Smooth muscle cell (in vitro differentiated cells): ENCODE measurements around the gene CCDC97. TPM values are rescaled to one million over a fixed set of nuclear protein-coding genes. Genes with fewer than 3 reads are reported as not detected.

Experiments
- DNase-seq: peaks from one replicate; lab custom pipeline; 2025; ENCODE audit not compliant: unreplicated experiment; lab: John Stamatoyannopoulos, UW
- H2AFZ ChIP-seq: fragments of 200-600 bp; sonication (generic); 2 replicates; pipeline ENCODE4 v1.6.0; 2016; ENCODE audit warnings: antibody characterized with exemption, low read depth, mild to moderate bottlenecking
- H3F3A ChIP-seq: fragments of 200-600 bp; sonication (generic); 2 replicates; pipeline ENCODE4 v1.6.0; 2017; ENCODE audit warnings: antibody characterized with exemption, low read depth
- H3K27ac ChIP-seq: fragments of 200-600 bp; sonication (generic); 2 replicates; pipeline ENCODE4 v1.5.1; 2016; ENCODE audit warnings: low read depth, mild to moderate bottlenecking
- H3K27me3 ChIP-seq: fragments of 200-600 bp; sonication (generic); 2 replicates; pipeline ENCODE4 v1.6.1; 2016; ENCODE audit warnings: low read depth, mild to moderate bottlenecking
- H3K36me3 ChIP-seq: fragments of 200-600 bp; sonication (generic); 2 replicates; pipeline ENCODE4 v1.5.1; 2016; ENCODE audit warnings: low read depth
- H3K4me1 ChIP-seq: fragments of 200-600 bp; sonication (generic); 2 replicates; pipeline ENCODE4 v1.5.1; 2016; ENCODE audit warnings: low read depth
- H3K4me2 ChIP-seq: fragments of 200-600 bp; sonication (generic); 2 replicates; pipeline ENCODE4 v1.6.0; 2016; ENCODE audit warnings: mild to moderate bottlenecking
- H3K4me3 ChIP-seq: fragments of 200-600 bp; sonication (generic); 2 replicates; pipeline ENCODE4 v1.5.1; 2016; ENCODE audit warnings: mild to moderate bottlenecking
- H3K79me2 ChIP-seq: fragments of 200-600 bp; sonication (generic); 2 replicates; pipeline ENCODE4 v1.6.0; 2016; ENCODE audit warnings: low read depth, mild to moderate bottlenecking
- H3K9ac ChIP-seq: fragments of 200-600 bp; sonication (generic); 2 replicates; pipeline ENCODE4 v1.6.0; 2016; ENCODE audit warnings: low read depth
- H3K9me3 ChIP-seq: fragments of 200-600 bp; sonication (generic); replicated peaks from 2 replicates; pipeline ENCODE4 v1.5.1; 2016; ENCODE audit warnings: low read depth
- H4K20me1 ChIP-seq: fragments of 200-600 bp; sonication (generic); 2 replicates; pipeline ENCODE4 v1.6.0; 2016; ENCODE audit warnings: low read depth
- WGBS: methylation state at CpG from one replicate; pipeline ENCODE4 v1.1.7; 2016; ENCODE audit warnings: low lambda C conversion rate; 5-methylcytosine and 5-hydroxymethylcytosine counted together
- polyA plus RNA-seq: library from polyadenylated mRNA; unstranded; fragments of >200 nt; fragmentation: Nextera tagmentation; extraction: Ambion mirVana; gene quantifications from 2 replicates; pipeline ENCODE4 v1.2.1, GENCODE V29; 2016
- total RNA-seq: library from RNA; depleted of rRNA; stranded (reverse); fragments of >200 nt; gene quantifications from 2 replicates; pipeline ENCODE4 v1.2.3, GENCODE V29; 2014
- TF ChIP-seq, protein P1 (sequence below): fragments of 200-600 bp; sonication (generic); IDR thresholded peaks from 2 replicates; pipeline ENCODE4 v1.5.1; 2017; ENCODE audit warnings: borderline replicate concordance, mild to moderate bottlenecking, antibody characterized with exemption; ENCODE audit not compliant: insufficient read depth, poor library complexity, severe bottlenecking

Gene CCDC97
- total and polyA plus RNA-seq, 2 experiments from 2014 or later = 7.5 to 18.2 TPM

DNA sequence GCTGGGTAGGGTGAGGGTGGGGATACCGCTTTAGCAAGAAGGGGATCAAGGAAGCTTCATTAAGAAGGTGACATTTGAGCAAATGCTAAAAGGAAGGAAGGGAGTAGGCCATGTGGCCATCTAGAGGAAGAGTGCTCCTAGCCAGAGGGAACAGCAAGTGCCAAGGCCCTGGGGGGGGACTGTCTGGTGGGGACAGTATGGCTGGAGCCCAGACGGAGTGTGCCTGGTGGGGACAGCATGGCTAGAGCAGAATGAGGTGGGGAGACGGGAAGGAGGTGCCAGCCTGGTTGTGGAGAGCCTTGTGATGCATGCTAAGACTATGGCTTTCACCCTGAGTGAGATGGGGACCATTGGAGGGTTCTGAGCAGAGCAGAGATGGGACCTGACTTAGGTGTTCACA lies 45.8 kb downstream of the CCDC97 start:
- no peak overlapping the region for H3K4me2 ChIP-seq
- H3K4me1 ChIP-seq = no peaks in the 10 kb centered on the region
- no peak overlapping the region for H2AFZ ChIP-seq
- H3K9me3 ChIP-seq = no peaks in the 10 kb centered on the region
- H3K4me3 ChIP-seq = no peak overlapping the region
- H3F3A ChIP-seq = peaks cover 18% of the 10 kb centered on the region
- H4K20me1 ChIP-seq = peaks cover 23% of the 10 kb centered on the region
- H3K36me3 ChIP-seq = no peaks in the 10 kb centered on the region
- TF ChIP-seq, protein P1, sequence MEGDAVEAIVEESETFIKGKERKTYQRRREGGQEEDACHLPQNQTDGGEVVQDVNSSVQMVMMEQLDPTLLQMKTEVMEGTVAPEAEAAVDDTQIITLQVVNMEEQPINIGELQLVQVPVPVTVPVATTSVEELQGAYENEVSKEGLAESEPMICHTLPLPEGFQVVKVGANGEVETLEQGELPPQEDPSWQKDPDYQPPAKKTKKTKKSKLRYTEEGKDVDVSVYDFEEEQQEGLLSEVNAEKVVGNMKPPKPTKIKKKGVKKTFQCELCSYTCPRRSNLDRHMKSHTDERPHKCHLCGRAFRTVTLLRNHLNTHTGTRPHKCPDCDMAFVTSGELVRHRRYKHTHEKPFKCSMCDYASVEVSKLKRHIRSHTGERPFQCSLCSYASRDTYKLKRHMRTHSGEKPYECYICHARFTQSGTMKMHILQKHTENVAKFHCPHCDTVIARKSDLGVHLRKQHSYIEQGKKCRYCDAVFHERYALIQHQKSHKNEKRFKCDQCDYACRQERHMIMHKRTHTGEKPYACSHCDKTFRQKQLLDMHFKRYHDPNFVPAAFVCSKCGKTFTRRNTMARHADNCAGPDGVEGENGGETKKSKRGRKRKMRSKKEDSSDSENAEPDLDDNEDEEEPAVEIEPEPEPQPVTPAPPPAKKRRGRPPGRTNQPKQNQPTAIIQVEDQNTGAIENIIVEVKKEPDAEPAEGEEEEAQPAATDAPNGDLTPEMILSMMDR = no peak
- H3K79me2 ChIP-seq = peaks cover 34% of the 10 kb centered on the region
- no peak overlapping the region for H3K9ac ChIP-seq
- no peaks in the 10 kb centered on the region for H3K27me3 ChIP-seq
- WGBS = 83% methylated on average over 3 of the region's 3 CpGs
- no peak overlapping the region for H3K27ac ChIP-seq
- no peak for DNase-seq

DNA sequence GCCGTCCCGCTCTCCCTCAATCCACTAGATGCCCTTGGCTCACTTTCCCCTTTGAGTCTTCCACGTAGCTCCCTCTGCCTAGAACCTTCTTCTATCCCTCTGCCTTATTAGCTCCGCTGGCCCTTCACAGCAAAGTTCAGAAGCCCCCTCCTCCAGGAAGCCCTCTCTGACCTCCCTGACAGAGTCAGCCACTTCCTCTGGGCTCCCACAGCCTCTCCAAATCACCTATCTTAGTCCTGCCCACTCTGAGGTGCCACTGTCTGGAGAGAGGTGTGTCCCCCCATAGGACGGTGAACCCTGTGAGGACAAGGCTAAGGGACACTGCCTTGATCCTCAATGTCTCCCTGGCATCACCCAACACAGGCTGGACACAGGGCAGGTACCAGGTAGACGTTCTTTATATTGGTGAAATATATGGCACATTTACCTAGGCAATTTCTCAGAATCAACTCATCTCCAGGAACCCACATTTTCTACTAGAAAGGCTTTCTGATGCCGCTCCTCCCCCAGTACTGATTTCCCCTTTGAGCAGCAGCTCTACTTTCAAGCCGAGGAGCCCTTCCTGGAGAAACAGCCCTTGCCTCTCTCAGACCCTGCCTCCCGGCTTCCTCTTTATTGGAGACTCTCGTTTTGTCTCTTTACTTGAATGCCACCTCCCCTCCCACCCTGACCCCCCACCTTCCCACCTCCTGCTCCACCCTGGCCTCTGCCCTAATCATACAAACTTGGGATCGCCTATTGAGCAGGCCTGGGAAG lies 47.2 kb downstream of the CCDC97 start:
- peaks cover 20% of the 10 kb centered on the region for H3K79me2 ChIP-seq
- no peak overlapping the region for H3K4me2 ChIP-seq
- DNase-seq = no peak
- H2AFZ ChIP-seq = no peak overlapping the region
- no peak overlapping the region for H3K4me3 ChIP-seq
- 88% methylated on average over 11 of the region's 11 CpGs for WGBS
- H3K4me1 ChIP-seq = no peaks in the 10 kb centered on the region
- H3K9ac ChIP-seq = no peak overlapping the region
- H3K27ac ChIP-seq = no peak overlapping the region
- H3F3A ChIP-seq = peaks cover 18% of the 10 kb centered on the region
- no peaks in the 10 kb centered on the region for H3K27me3 ChIP-seq
- no peaks in the 10 kb centered on the region for H3K36me3 ChIP-seq
- peaks cover 9% of the 10 kb centered on the region for H4K20me1 ChIP-seq
- TF ChIP-seq, protein P1 = no peak
- H3K9me3 ChIP-seq = no peaks in the 10 kb centered on the region

GRCh38 chr19:41357746-41358145 lies 47.8 kb downstream of the CCDC97 start:
- Histone ChIP-seq H3K9me3 (no peaks in the 10 kb centered on the region), H3K4me3 (no peak overlapping the region), H3K27ac (no peak overlapping the region), H3K27me3 (no peaks in the 10 kb centered on the region), H3K79me2 (peaks cover 15% of the 10 kb centered on the region), H3K36me3 (no peaks in the 10 kb centered on the region), H2AFZ (no peak overlapping the region), H4K20me1 (peaks cover 3% of the 10 kb centered on the region), H3K4me1 (no peaks in the 10 kb centered on the region), H3F3A (peaks cover 18% of the 10 kb centered on the region), H3K4me2 (no peak overlapping the region), H3K9ac (no peak overlapping the region)
- TF ChIP-seq, protein P1 = no peak
- DNase-seq = no peak
- WGBS = 93% methylated on average over 13 of the region's 13 CpGs

- Histone ChIP-seq H3F3A (peaks cover 11% of the 10 kb centered on the region), H4K20me1 (no peaks in the 10 kb centered on the region), H3K9ac (no peak overlapping the region), H3K27ac (no peak overlapping the region), H3K79me2 (peaks cover 9% of the 10 kb centered on the region), H3K4me1 (peaks cover 3% of the 10 kb centered on the region), H3K4me3 (no peak overlapping the region), H3K36me3 (no peaks in the 10 kb centered on the region), H2AFZ (no peak overlapping the region), H3K27me3 (no peaks in the 10 kb centered on the region), H3K9me3 (no peaks in the 10 kb centered on the region), H3K4me2 (no peak overlapping the region)
- DNase-seq = no peak
- TF ChIP-seq, protein P1 = no peak
- WGBS = 71% methylated on average over 1 of the region's 1 CpG
These were observed 49.8 kb downstream of the CCDC97 start for GRCh38 chr19:41359741-41360140.
